Measurements from ENCODE around the gene XYLT1. TPM values are rescaled to one million over a fixed set of nuclear protein-coding genes. Genes with fewer than 3 reads are reported as not detected.

The XYLT1 gene
- total RNA-seq, 1 experiment from 2014 or later = 1.7 TPM

GRCh38 chr16:17329391-17329790 lies 141.4 kb downstream of the XYLT1 start:
- Histone ChIP-seq H3K4me2 (no peak overlapping the region), H3F3A (ENCODE audit: insufficient read depth, low read depth) (no peaks in the 10 kb centered on the region), H3K9me3 (ENCODE audit: insufficient read depth, low read depth) (no peaks in the 10 kb centered on the region), H3K79me2 (ENCODE audit: low read depth) (no peaks in the 10 kb centered on the region), H4K20me1 (ENCODE audit: insufficient read depth) (no peaks in the 10 kb centered on the region), H3K27me3 (ENCODE audit: insufficient read depth, low read depth) (peaks cover 6% of the 10 kb centered on the region), H3K27ac (no peak overlapping the region), H3K36me3 (ENCODE audit: low read depth) (no peaks in the 10 kb centered on the region), H3K4me3 (no peak overlapping the region), H3K4me1 (replicated peaks; ENCODE audit: insufficient read depth) (no peaks in the 10 kb centered on the region), H3K9me2 (ENCODE audit: insufficient read depth) (no peaks in the 10 kb centered on the region; the same call in 1 of the 2 replicates), H2AFZ (no peak overlapping the region)
- intact Hi-C loops (cut with micrococcal nuclease; ENCODE audit: unreplicated experiment) = no loop called here
- BruUV-seq (replicated peaks) = no TSS peak
- DNase-seq = no peak
- CTCF ChIA-PET = no interaction called here
- POLR2A ChIA-PET (ENCODE audit: unreplicated experiment) = no interaction called here
- TF ChIP-seq EZH2 (IDR thresholded peaks at IDR 0.05; ENCODE audit: low read depth) (no peak), CTCF (conservative IDR thresholded peaks at IDR 0.05) (no peak)

- no peaks in the 10 kb centered on the region for H3K4me1 ChIP-seq (replicated peaks; ENCODE audit: insufficient read depth)
- ChIA-PET POLR2A (ENCODE audit: unreplicated experiment) (no interaction called here), CTCF (no interaction called here)
- H3K79me2 ChIP-seq (ENCODE audit: low read depth) = no peaks in the 10 kb centered on the region
- intact Hi-C loops (cut with micrococcal nuclease; ENCODE audit: unreplicated experiment) = no loop called here
- no peaks in the 10 kb centered on the region for H3K9me3 ChIP-seq (ENCODE audit: insufficient read depth, low read depth)
- H3K4me3 ChIP-seq = no peak overlapping the region
- H2AFZ ChIP-seq = no peak overlapping the region
- H4K20me1 ChIP-seq (ENCODE audit: insufficient read depth) = no peaks in the 10 kb centered on the region
- BruUV-seq (replicated peaks) = no TSS peak
- TF ChIP-seq CTCF (conservative IDR thresholded peaks at IDR 0.05) (no peak), EZH2 (IDR thresholded peaks at IDR 0.05; ENCODE audit: low read depth) (no peak)
- no peak overlapping the region for H3K27ac ChIP-seq
- H3F3A ChIP-seq (ENCODE audit: insufficient read depth, low read depth) = no peaks in the 10 kb centered on the region
- H3K4me2 ChIP-seq = no peak overlapping the region
- H3K36me3 ChIP-seq (ENCODE audit: low read depth) = no peaks in the 10 kb centered on the region
- H3K9me2 ChIP-seq (ENCODE audit: insufficient read depth) = no peaks in the 10 kb centered on the region; the same call in 1 of the 2 replicates
- H3K27me3 ChIP-seq (ENCODE audit: insufficient read depth, low read depth) = peaks cover 10% of the 10 kb centered on the region
- no peak for DNase-seq
Observed at GRCh38 chr16:17328932-17329331, 141.8 kb downstream of the XYLT1 start.

- CTCF ChIA-PET = no interaction called here
- DNase-seq = no peak
- H3F3A ChIP-seq (ENCODE audit: insufficient read depth, low read depth) = no peaks in the 10 kb centered on the region
- H3K79me2 ChIP-seq (ENCODE audit: low read depth) = no peaks in the 10 kb centered on the region
- no peaks in the 10 kb centered on the region; the same call in 1 of the 2 replicates for H3K9me2 ChIP-seq (ENCODE audit: insufficient read depth)
- no peak for TF ChIP-seq CTCF (conservative IDR thresholded peaks at IDR 0.05)
- no peak for TF ChIP-seq EZH2 (IDR thresholded peaks at IDR 0.05; ENCODE audit: low read depth)
- H3K4me2 ChIP-seq = no peak overlapping the region
- no peak overlapping the region for H3K4me3 ChIP-seq
- no peak overlapping the region for H2AFZ ChIP-seq
- POLR2A ChIA-PET (ENCODE audit: unreplicated experiment) = no interaction called here
- intact Hi-C loops (cut with micrococcal nuclease; ENCODE audit: unreplicated experiment) = no loop called here
- no TSS peak for BruUV-seq (replicated peaks)
- H3K9me3 ChIP-seq (ENCODE audit: insufficient read depth, low read depth) = no peaks in the 10 kb centered on the region
- no peaks in the 10 kb centered on the region for H3K4me1 ChIP-seq (replicated peaks; ENCODE audit: insufficient read depth)
- H3K27ac ChIP-seq = no peak overlapping the region
- H3K36me3 ChIP-seq (ENCODE audit: low read depth) = no peaks in the 10 kb centered on the region
- no peaks in the 10 kb centered on the region for H4K20me1 ChIP-seq (ENCODE audit: insufficient read depth)
- peaks cover 20% of the 10 kb centered on the region for H3K27me3 ChIP-seq (ENCODE audit: insufficient read depth, low read depth)
Observed at GRCh38 chr16:17327664-17328335, 143.0 kb downstream of the XYLT1 start.

Measured in PC-9 (cell line).